ENCODE measurements around the gene PRICKLE1. TPM values are rescaled to one million over a fixed set of nuclear protein-coding genes. Genes with fewer than 3 reads are reported as not detected.

The PRICKLE1 gene
- total RNA-seq, 1 donor = 15.6 TPM

- H3K4me3 ChIP-seq (ENCODE audit: low read depth, low read length) = no peak overlapping the region
- DNase-seq (ENCODE audit: low read depth) = no peak
- no peak for TF ChIP-seq CTCF (IDR thresholded peaks at IDR 0.05; ENCODE audit: insufficient read depth, low read length)
These were observed 145.2 kb downstream of the PRICKLE1 start for GRCh38 chr12:42444192-42444943.

GRCh38 chr12:42442888-42443287 is 146.7 kb downstream of the PRICKLE1 start:
- TF ChIP-seq CTCF (IDR thresholded peaks at IDR 0.05; ENCODE audit: insufficient read depth, low read length) = no peak
- no peak for DNase-seq (ENCODE audit: low read depth)

GRCh38 chr12:42442311-42442759 is 147.2 kb downstream of the PRICKLE1 start:
- no peak overlapping the region for H3K4me3 ChIP-seq (ENCODE audit: low read depth, low read length)
- TF ChIP-seq CTCF (IDR thresholded peaks at IDR 0.05; ENCODE audit: insufficient read depth, low read length) = no peak
- DNase-seq (ENCODE audit: low read depth) = no peak

More at GRCh38 chr12:42442888-42443287, 146.7 kb downstream of the PRICKLE1 start:
- H3K4me3 ChIP-seq (ENCODE audit: low read depth, low read length) = no peak overlapping the region

GRCh38 chr12:42440608-42441007 is 148.9 kb downstream of the PRICKLE1 start:
- DNase-seq (ENCODE audit: low read depth) = no peak
- no peak for TF ChIP-seq CTCF (IDR thresholded peaks at IDR 0.05; ENCODE audit: insufficient read depth, low read length)
- no peak overlapping the region for H3K4me3 ChIP-seq (ENCODE audit: low read depth, low read length)

GRCh38 chr12:42432517-42433140 is 156.9 kb downstream of the PRICKLE1 start:
- TF ChIP-seq CTCF (IDR thresholded peaks at IDR 0.05; ENCODE audit: insufficient read depth, low read length) = no peak
- H3K4me3 ChIP-seq (ENCODE audit: low read depth, low read length) = no peak overlapping the region

GRCh38 chr12:42428850-42429249 is 160.7 kb downstream of the PRICKLE1 start:
- no peak for TF ChIP-seq CTCF (IDR thresholded peaks at IDR 0.05; ENCODE audit: insufficient read depth, low read length)
- H3K4me3 ChIP-seq (ENCODE audit: low read depth, low read length) = no peak overlapping the region
- DNase-seq (ENCODE audit: low read depth) = no peak

More at GRCh38 chr12:42432517-42433140, 156.9 kb downstream of the PRICKLE1 start:
- no peak for DNase-seq (ENCODE audit: low read depth)
